Erythroblast (primary cell): Measurements from ENCODE around the gene SPG11.

Source experiments
- GATA1 ChIP-seq: IDR thresholded peaks from 2 replicates; pipeline ENCODE4 v1.6.1; 2011; ENCODE audit warnings: low read depth, mild to moderate bottlenecking, control low read depth, low read length, moderate library complexity
- POLR2A ChIP-seq: IDR thresholded peaks from 2 replicates; pipeline ENCODE4 v1.6.1; 2011; ENCODE audit warnings: mild to moderate bottlenecking, low read length

GRCh38 chr15:44712346-44713005 is 49.0 kb upstream of the SPG11 start:
- TF ChIP-seq POLR2A, result no peak
- no peak for TF ChIP-seq GATA1
